Hippocampal formation (tissue), 2 donors: Measurements from ENCODE around the gene LARP1.
"Not testable (repeated sequence)": the region's sequence is repeated elsewhere in the genome, so short reads cannot be mapped to it uniquely, and the experiment has no call there.

Experiments
- DNase-seq, 2 donors: peaks; one replicate each; lab custom pipeline; 2025; lab: John Stamatoyannopoulos, UW

The LARP1 gene

DNA sequence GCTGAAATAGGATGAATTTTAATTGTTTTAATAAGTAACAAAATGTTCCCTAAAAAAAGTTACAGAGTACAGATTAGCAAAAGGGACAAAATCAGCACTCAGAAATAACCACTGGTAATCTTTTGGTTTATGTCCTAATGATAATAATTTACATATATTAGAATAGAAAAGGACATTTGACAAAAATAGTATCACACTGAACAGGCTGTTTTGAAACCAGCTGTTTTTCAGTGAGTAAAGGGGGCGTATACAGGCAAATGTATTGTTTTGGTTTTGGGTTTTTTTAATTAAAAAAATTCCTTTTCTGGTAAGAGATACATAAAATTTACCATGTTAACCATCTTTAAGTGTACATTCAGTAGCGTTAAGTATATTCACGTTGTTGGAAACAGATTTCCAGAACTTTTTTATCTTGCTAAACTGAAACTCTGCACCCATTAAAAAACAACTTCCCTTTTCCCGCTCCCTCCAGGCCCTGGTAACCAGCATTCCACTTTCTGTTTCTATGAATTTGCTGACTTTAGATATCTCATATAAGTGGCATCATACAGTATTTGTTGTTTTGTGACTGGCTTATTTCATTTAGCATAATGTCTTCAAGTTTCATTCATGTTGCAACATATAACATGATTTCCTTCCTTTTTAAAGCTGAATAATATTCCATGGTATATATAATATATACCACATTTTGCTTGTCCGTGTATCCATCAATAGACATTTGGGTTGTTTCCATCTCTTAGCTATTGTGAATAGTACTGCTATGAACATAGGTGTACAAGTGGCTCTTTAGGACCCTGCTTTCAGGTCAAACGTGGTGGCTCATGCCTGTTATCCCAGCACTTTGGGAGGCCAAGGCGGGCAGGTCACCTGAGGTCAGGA is 20.6 kb upstream of the LARP1 start:
- no peak for DNase-seq

- DNase-seq: not testable (repeated sequence)
Measured at GRCh38 chr5:154735362-154735761, 19.8 kb upstream of the LARP1 start.

GRCh38 chr5:154736372-154736771 is 18.8 kb upstream of the LARP1 start:
- not testable (repeated sequence) for DNase-seq

GRCh38 chr5:154737667-154738320 is 17.4 kb upstream of the LARP1 start:
- DNase-seq: no peak

GRCh38 chr5:154740483-154740882 is 14.7 kb upstream of the LARP1 start:
- peak in 1 of 2 donors; percentile 20 for DNase-seq

GRCh38 chr5:154740957-154741356 is 14.2 kb upstream of the LARP1 start:
- DNase-seq: peak; percentile 20 to 29

- no peak for DNase-seq
Measured at GRCh38 chr5:154741415-154741814, 13.8 kb upstream of the LARP1 start.

DNA sequence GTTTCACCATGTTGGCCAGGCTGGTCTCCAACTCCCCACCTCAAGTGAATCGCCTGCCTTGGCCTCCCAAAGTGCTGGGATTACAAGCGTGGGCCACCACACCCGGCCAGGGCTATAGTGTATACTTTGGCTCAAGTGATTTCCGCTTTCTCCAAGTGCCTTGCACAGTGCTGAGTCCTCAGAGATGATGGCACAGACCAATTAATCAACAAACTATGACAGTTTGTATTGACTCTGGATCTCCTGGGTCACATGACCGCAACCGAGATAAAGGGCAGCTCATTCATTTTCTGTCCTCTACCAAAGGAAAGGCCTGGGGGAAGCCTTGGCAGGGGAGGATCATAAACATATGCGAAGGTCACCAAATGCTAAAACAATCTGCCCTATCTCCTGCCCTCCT is 11.4 kb upstream of the LARP1 start:
- DNase-seq: no peak

DNA sequence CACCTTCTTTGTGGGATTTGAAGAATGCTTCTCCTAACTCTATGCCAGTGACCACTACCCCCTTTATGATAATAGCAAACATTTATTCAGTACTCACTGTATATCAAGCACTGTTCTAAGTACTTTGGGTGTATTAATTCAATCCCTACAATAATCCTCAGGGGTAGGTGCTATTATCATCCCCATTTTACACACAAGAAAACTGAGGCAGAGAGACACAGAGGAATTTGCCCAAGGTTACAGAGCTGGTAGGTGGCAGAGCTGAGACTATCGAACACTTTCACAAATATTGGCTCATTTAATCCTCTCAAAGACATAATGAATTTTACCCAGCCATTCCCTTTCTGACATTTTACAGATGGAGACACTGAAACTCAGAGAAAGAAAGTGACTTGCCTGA is 9.8 kb upstream of the LARP1 start:
- DNase-seq: no peak

DNA sequence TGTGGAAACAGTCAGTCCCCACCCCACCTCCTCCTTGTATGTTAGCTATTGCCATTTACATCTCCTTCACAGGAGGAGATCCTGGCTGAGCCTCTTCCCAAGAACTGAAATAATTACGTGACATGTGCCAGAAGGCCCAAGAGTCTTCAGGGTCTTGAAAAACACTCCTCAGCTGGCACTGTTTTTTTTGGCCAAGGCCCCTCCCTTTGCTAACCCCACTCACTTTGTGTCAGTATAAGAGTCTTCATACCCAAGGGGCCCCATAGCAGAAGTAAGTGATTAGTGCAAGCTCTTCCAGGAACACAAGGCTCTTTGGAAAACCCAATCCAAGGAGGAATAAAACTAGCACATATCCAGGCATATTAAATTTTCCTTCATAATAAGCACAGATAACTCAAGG is 5.7 kb upstream of the LARP1 start:
- DNase-seq: no peak

DNA sequence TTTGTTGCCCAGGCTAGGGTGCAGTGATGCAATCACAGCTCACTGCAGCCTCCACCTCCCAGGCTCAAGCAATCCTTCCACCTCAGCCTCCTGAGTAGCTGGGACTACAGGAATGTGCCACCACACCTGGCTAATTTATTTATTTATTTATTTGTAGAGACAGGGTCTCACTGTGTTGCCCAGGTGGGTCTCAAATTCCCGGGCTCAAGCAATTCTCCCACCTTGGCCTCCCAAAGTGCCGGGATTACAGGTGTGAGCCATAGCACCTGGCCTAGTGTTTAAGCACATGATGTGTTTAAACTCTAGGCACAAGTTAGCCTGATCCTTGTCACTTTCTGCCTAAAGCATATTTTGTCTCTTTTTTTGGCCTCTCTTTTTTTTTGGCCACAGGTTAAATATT is 4.5 kb upstream of the LARP1 start:
- not testable (repeated sequence) for DNase-seq

DNA sequence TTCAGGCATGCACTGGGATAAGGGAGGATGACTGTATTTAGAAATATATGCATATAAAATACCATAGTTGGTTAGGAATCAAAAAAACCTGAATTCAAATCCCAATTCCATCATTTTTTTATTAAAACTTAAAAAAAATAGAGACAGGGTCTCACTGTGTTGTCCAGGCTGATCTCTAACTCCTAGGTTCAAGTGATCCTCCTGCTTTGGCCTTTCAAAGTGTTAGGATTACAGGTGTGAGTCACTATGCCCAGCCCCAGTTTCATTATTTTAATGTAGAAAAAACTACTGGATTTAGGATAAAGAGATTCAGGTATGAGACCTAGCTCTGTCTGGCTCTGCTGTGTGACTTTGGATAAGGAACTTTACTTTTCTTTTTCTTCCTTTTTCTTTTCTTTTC is 3.3 kb upstream of the LARP1 start:
- no peak for DNase-seq

DNA sequence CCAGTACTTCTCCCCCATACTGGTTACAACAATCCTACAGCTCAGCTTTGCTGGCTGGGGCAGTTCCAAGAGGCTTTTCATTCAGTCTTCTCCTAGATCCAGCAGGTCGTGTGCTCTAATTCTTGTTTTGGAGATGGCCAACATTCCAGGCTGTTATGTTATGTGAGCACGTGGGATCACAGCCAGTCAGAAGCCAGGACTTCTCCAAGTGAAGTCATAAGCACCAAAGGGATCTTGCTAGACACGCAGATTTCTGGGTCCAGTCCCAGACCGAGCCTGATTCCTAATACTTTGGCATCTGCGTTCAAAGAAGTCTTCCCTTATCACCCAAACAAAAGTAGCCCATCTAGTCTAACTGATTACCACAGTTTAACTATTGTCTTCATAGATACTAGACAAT is 1.4 kb upstream of the LARP1 start:
- no peak for DNase-seq

DNA sequence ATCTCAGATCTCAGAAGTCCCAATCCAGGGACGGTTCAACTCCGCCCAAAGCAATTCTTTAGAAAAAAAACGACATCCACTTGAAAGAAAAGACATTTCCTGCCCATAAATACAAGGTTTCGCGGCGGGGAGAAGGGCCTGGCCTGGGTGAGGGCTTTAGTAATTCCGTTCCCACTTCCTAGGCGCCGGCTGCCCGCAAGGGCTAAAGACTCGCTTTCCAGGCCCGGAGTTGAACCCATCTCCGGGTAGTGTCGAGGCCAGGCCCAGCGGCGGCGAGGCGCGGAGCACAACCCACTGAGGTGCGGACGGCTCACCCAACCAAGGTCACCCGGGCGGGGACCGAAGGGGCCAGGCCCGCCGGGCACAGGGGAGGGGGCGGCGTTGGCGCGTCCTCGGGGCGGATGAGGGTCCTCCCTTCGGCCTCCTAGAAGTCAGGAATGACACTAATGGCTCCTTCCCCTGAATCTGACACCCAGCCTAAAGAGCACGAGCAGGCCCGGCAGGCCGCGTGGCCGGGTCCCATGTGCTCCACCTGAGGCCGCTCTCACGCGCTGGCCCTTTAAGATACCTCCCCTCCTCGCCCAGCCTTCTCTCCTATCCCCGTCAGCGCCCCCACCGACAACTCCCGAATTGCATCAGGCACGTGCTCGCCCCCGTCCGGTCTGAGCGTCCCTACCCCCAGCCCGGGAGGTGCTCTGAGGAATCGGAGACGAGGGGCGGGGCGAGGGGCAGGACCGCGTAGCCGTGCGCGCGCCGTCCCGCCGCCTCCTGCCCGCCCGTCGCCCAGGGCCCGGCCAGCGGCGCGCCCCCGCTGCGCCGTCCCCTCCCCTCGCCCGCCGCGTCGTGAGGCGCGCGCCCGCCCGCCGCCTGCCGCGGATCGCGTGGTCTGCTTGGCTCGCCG is 467 bp upstream of the LARP1 start:
- peak; percentile 98 to 99 for DNase-seq

DNA sequence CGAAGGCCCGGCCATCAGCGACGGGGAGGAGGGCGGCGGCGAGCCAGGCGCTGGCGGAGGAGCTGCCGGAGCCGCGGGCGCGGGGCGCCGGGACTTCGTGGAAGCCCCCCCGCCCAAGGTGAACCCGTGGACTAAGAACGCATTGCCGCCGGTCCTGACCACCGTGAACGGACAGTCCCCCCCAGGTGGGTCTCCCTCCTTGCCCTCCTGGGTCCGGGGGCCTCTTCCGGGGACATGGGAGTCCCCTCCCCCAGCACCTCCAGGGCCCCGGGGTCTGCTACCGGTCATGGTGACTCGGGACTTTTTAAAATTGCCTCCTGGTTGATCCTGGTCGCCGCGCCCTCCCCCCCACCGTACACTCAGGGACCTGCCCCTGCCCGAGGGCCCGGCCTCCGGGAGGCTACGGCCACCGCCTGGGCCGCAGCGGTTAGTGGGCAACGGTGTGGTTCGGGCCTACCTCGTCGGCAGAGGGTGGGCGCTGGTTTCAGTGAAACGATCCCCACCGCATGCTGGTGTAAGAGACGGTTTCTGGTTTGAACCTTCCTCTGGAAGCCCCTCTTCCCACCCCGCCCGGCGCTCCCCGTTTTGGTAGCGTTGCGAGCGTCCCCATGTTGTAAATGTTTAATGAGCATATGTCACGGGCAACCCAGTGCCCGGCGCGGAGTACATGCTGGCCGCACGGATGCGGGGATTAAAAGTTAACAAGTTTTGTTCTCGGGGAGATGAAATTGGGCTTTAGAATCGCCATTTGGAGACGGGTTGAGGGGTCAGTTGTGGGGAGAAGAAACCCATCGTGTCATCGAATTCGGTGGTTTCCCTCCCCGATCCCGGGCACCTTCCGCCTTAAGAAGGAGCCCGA is 1.1 kb downstream of the LARP1 start:
- no peak for DNase-seq

- peak; percentile 46 to 65 for DNase-seq
Measured at GRCh38 chr5:154756868-154757813, 2.0 kb downstream of the LARP1 start.

GRCh38 chr5:154757814-154758406 is 2.7 kb downstream of the LARP1 start:
- DNase-seq: no peak

DNA sequence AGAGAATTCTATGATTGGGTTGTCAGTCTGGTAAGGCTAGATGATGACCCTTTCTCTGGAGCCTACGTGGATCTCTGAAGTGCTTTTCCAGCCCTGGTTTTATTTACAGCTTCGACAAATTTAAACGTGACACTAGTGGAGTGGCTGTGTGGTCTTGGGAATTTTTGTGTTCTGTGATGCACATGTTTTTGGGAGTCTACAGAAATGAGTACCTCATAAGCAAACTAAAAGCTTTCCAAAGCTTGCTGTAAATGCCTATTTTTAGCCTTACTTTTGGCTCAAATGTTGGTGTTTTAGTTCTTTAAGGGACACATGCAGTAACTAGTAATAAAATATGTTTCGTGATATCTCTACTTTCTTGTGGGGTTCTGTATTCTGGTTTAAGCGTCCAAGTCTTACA is 3.3 kb downstream of the LARP1 start:
- no peak for DNase-seq

DNA sequence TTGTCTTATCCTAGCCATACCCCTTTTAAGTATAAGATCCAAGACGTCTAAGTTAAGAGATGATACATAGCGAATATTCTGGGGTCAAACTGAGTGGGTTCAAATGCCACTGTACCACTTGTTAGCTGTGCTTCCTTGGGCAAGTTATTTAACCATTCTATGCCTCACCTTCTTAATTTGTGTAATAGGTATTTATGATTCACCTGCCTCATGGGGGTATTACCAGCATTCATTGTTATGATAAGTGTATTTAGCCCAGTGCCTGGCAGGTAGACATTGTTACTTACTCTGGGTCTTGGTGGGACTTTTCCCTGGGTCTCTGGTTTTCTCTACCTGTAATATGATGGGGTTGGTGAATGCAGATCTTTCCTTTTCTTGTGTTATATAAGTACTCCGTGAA is 3.8 kb downstream of the LARP1 start:
- no peak for DNase-seq

GRCh38 chr5:154759868-154760267 is 4.7 kb downstream of the LARP1 start:
- not testable (repeated sequence) for DNase-seq
